DMS114 treated with DMSO at 0.1 percent for 48 hours (cell line): ENCODE data around the gene CABCOCO1.
"Not testable (repeated sequence)": the region's sequence is repeated elsewhere in the genome, so short reads cannot be mapped to it uniquely, and the experiment has no call there.

ENCODE experiments used
- DNase-seq: peaks from one replicate; lab custom pipeline; 2025; ENCODE audit not compliant: unreplicated experiment; lab: John Stamatoyannopoulos, UW

The CABCOCO1 gene

DNA sequence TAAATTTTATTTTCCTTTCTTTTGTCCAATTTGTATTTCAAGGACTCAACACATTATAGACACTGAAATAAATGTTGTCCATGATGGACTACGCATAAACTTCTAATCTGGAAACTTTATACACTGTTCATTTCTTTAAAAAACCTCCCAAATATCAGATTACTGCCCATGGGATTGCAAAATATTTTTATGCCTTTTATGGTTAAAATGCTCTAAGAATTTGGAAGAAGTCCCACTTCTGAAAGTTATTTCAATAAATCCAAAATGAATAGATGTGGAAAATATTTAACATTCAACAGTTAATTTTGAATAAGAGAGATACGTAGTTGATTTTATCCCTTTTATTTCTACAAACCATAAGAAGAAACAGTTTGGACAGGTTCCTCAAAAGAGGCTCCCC lies 46.1 kb downstream of the CABCOCO1 start:
- DNase-seq, result no peak

GRCh38 chr10:61712105-61712504 lies 49.4 kb downstream of the CABCOCO1 start:
- not testable (repeated sequence) for DNase-seq

GRCh38 chr10:61719475-61719874 lies 56.7 kb downstream of the CABCOCO1 start:
- not testable (repeated sequence) for DNase-seq

DNA sequence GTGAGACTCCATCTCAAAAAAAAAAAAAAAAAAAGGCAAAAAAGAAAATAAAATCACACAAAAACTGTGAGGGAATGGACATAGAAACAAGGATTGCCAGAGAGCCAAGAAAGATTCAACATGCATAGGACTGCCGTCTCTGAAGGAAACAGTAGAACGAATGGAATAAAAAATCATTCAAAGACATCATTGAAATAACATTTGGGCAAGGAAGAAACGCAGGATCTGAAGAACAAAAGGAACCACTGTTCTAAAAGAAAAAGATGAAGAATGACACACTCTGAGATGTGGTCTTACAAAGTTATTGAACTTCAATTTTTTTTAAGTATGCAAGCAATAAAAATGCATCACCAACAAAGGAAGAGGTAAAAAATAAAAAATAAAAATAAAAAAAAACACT lies 57.2 kb downstream of the CABCOCO1 start:
- DNase-seq, result no peak

DNA sequence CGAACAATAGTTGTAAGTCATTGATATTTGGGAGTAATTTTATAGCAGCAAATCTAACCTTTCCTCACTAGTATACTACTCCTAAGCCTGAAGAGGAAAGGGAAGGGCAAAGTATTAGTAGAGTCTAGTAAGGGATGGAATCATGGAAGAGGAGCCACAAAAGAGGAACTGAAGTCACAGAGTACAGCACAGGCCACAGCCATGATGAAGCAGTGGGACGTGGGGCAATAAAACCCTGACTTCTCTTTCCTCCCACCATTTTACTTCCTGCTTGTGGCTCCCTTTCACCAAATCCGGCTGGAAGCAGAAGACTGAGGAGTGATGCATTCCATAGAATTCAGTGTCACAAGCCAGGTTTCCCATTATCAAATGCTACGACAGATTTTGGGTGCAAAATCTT lies 58.7 kb downstream of the CABCOCO1 start:
- DNase-seq, result no peak

GRCh38 chr10:61725221-61725620 lies 62.5 kb downstream of the CABCOCO1 start:
- not testable (repeated sequence) for DNase-seq

DNA sequence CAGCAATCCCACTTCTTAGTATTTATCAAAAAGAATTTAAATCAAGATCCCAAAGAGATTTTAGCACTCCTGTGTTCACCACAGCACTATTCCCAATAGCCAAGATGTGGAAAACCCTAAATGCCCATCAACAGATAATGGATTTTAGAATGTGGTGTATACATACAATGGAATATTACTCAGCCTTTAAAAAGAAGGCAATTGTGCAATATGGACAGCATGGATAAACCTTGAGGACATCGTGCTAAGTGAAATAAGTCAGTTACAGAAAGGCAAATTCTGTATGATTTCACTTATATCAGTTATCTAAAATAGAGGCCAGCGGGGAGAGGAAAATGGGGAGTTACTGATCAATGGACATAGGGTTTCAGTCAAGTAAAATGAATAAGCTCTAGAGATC lies 66.9 kb downstream of the CABCOCO1 start:
- DNase-seq, result no peak

GRCh38 chr10:61730671-61731070 lies 67.9 kb downstream of the CABCOCO1 start:
- DNase-seq, result no peak

GRCh38 chr10:61731638-61732037 lies 68.9 kb downstream of the CABCOCO1 start:
- no peak for DNase-seq

DNA sequence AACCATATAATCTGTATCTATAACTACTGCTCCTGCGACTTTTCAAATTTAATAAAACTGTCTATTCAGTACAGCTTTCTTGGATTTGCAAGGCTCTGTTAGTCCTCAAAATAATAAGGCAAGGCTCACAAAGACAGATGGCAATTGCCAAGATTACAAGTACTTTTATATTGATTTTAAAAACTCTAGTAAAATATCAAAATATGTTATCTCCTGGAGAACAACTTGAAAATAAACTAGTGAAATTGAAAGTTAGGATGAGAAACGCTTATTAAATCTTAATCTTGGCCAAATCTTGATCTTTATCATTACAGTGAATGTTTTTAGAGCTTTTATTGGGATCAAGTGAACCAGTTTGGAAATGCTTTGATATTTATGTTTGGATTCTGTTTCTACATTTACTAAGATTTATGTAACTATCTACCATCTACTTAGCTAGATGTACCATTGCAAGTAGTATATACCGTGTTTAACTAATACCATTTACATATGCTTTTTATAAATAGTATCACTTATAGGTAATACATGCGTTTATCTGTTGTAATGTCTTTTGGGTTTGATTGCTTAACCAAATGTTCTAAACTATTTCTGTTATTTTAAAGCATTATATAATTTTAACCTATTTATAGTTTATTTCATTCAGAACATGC lies 70.0 kb downstream of the CABCOCO1 start:
- no peak for DNase-seq

- DNase-seq, result peak; percentile 56
These were observed 70.7 kb downstream of the CABCOCO1 start for GRCh38 chr10:61733358-61733940.

DNA sequence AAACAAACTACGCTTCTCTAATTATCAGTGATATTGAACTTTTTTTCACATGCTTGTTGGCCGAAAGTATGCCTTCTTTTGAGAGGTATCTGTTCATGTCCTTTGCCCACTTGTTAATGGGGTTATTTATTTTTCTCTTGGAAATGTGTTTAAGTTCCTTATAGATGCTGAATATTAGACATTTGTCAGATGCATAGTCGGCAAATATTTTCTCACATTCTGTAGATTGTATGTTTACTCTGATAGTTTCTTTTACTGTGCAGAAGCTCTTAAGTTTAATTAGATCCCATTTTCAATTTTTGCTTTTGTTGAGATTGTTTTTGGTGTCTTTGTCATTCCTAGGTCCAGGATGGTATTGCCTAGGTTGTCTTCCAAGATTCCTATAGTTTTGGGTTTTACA lies 73.2 kb downstream of the CABCOCO1 start:
- no peak for DNase-seq

GRCh38 chr10:61737455-61737854 lies 74.7 kb downstream of the CABCOCO1 start:
- not testable (repeated sequence) for DNase-seq

DNA sequence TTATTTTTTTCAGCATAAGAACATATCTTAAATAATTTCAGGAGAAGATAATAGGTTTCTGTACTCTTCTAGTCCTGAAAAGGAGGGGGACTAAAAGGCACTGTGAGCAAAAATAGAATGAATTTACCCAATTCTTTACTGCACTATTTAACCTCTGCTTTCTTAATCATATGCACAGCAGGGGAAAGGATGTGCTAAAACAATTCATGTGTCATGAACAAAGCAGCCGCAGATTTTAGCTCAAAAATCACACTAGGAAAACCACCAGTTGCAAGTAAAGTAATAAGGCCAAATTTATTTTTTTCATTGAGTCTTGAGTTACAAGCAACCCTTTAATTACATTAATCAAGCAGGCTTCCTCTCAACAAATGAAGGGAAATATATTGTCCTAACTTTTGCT lies 80.1 kb downstream of the CABCOCO1 start:
- DNase-seq, result no peak

DNA sequence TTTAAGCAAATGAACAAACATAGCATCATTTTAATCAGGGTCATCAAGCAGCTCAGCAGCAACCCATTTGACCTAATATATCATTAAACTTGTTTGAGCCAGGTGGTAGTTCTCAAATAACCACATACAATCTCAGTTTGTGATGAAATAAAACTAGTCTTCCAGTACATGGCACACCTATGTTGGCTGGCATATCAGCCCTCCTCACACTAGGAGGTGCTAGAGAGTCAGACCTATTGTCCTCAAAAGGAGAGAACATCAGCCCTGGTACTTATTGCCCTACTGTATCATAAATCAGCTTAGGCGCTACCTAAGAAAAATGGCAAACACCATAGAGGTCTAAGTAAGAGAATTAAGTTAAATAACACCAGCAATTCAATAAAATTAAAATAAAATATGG lies 81.7 kb downstream of the CABCOCO1 start:
- DNase-seq, result no peak

GRCh38 chr10:61746377-61746776 lies 83.6 kb downstream of the CABCOCO1 start:
- DNase-seq, result no peak

DNA sequence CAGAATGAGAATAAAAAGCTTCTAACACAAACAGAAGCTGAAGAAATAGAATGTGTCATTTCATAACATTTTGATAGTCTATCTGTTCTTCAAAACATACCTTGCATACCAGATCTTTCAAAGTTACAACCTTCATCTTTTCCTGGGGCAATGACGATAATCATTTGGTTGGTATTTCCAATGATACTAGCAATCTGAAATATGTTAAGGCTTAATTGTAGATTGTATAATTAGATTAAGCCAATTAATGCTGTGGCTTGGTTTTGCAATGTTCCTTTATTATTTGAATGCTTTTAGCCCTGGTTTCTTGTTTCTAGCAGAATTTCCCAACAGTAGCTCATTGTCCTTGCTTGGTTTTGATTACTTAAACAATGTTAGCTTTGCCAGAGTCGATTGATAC lies 84.6 kb downstream of the CABCOCO1 start:
- DNase-seq, result peak; percentile 56

DNA sequence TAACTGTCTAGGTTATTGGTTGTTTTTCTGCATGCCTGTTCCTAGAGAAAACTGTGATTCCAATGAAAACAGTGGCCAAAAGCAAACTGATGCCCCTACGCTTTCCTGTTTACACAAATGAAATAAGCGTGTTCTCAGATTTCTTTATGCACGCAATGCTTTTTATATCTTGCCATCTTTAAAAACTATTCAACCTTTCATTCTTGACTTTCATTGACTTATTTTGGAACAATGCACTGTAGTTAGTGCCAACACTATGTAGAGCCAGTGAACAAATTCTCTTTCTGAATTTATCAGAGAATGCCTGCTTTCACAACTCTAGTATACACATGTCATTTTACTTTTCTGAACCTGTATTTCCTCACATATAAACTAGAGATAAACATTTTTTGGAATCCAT lies 86.6 kb downstream of the CABCOCO1 start:
- DNase-seq, result no peak

- no peak for DNase-seq
These were observed 88.3 kb downstream of the CABCOCO1 start for GRCh38 chr10:61750943-61751471.

DNA sequence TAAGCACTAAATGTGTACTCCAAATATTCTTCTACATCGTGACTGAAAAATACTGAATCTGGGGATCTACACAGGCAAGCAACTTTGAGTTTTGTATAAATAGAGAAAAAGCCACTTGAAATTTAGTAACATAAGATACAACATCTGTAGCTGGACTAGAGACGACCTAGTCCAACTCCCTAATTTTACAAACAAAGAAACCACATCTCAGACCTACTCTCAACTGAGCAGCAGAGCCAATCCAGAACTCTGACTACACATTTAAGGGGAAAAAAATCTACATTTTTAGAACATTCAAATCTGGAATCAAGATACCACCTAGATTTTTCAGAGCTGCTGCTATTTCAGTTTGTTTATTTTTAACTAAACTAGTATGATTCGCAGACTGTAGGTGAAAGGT lies 88.9 kb downstream of the CABCOCO1 start:
- no peak for DNase-seq

GRCh38 chr10:61752111-61753011 lies 89.6 kb downstream of the CABCOCO1 start:
- no peak for DNase-seq

DNA sequence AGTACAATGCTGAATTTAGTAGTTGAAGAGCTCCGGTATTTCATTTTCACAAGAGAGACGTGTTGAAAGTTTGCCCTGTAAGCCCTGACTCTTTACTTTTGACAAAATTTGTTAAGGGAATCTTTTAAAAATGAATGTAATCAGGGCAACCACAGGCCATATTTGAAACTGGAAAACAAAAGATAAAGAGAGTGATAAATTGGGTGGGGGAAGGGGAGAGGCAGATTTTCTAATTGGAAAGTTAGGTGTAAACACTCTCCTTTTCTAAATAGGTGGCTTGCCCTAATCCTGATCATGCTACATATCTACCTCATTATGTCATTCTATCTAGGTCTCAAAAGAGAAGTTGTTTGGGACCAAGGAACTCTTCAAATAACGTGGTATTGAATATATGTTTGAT lies 90.7 kb downstream of the CABCOCO1 start:
- no peak for DNase-seq
